OCI-LY7 (cell line): Measurements from ENCODE around the gene NRP1. TPM values are rescaled to one million over a fixed set of nuclear protein-coding genes. Genes with fewer than 3 reads are reported as not detected.

Experiments used
- BruUV-seq: library from RNA; stranded (reverse); fragments of 400-500 nt; replicated peaks from 2 replicates; lab custom pipeline; 2021; lab: Mats Ljungman, UMichigan
- CTCF ChIA-PET: fragments of 300-600 bp; sonication (Branson Sonifier 250); formaldehyde crosslinking; loops from one replicate; lab custom pipeline; 2022; ENCODE audit warnings: antibody characterized with exemption; ENCODE audit not compliant: unreplicated experiment; lab: Charles Lee
- POLR2A ChIA-PET: fragments of 300-600 bp; sonication (Branson Sonifier 250); formaldehyde crosslinking; loops from one replicate; lab custom pipeline; 2022; ENCODE audit warnings: antibody characterized with exemption; lab: Charles Lee
- DNase-seq: peaks from one replicate; pipeline ENCODE4 v3.0.0-alpha.2; 2015; ENCODE audit warnings: low spot score
- H2AFZ ChIP-seq: fragments of 200-600 bp; sonication (generic), shearing (Covaris generic); 2 replicates; pipeline ENCODE4 v1.6.1; 2014; ENCODE audit warnings: mild to moderate bottlenecking, antibody characterized with exemption, low read length, moderate library complexity
- H3K27ac ChIP-seq: fragments of 200-600 bp; sonication (generic); 2 replicates; pipeline ENCODE4 v1.5.1; 2014; ENCODE audit warnings: mixed run types, low read depth, mild to moderate bottlenecking, moderate library complexity, low read length, inconsistent platforms; ENCODE audit not compliant: poor library complexity, severe bottlenecking
- H3K36me3 ChIP-seq: fragments of 200-600 bp; sonication (generic); 2 replicates; pipeline ENCODE4 v1.6.1; 2014; ENCODE audit warnings: mild to moderate bottlenecking, antibody characterized with exemption, low read length, moderate library complexity, mixed read lengths; ENCODE audit not compliant: insufficient read depth
- H3K4me1 ChIP-seq: fragments of 200-600 bp; sonication (generic); 2 replicates; pipeline ENCODE4 v1.5.1; 2014; ENCODE audit warnings: mild to moderate bottlenecking, low read length; ENCODE audit not compliant: insufficient read depth, poor library complexity, severe bottlenecking
- H3K4me2 ChIP-seq: fragments of 200-600 bp; sonication (generic); 2 replicates; pipeline ENCODE4 v1.6.1; 2014; ENCODE audit warnings: mild to moderate bottlenecking, low read length
- H3K4me3 ChIP-seq: fragments of 200-600 bp; sonication (generic); 2 replicates; pipeline ENCODE4 v1.5.1; 2014; ENCODE audit warnings: mild to moderate bottlenecking, low read depth, low read length; ENCODE audit not compliant: poor library complexity, severe bottlenecking
- H3K79me2 ChIP-seq: fragments of 200-600 bp; sonication (generic); 2 replicates; pipeline ENCODE4 v1.6.1; 2016; ENCODE audit warnings: low read depth, mild to moderate bottlenecking, low read length, moderate library complexity, mixed read lengths; ENCODE audit not compliant: insufficient read depth
- H3K9me2 ChIP-seq: fragments of 200-600 bp; sonication (generic); 2 replicates; pipeline ENCODE4 v1.6.1; 2016; ENCODE audit warnings: mild to moderate bottlenecking, low read length, mixed read lengths; ENCODE audit not compliant: insufficient read depth
- H3K9me3 ChIP-seq: fragments of 200-600 bp; sonication (generic); 2 replicates; pipeline ENCODE4 v1.6.1; 2014; ENCODE audit warnings: mild to moderate bottlenecking, mixed run types, low read length, mixed read lengths
- H4K20me1 ChIP-seq: fragments of 200-600 bp; sonication (generic); 2 replicates; pipeline ENCODE4 v1.6.1; 2014; ENCODE audit warnings: mild to moderate bottlenecking, antibody characterized with exemption, low read length, moderate library complexity, mixed read lengths; ENCODE audit not compliant: insufficient read depth
- CTCF ChIP-seq: fragments of 200-600 bp; sonication (generic); conservative IDR thresholded peaks from 2 replicates; pipeline ENCODE4 v1.5.1; 2014; ENCODE audit warnings: mild to moderate bottlenecking, antibody characterized with exemption, low read length, moderate library complexity, mixed read lengths
- EZH2phosphoT487 ChIP-seq: fragments of 200-600 bp; sonication (generic); IDR thresholded peaks from 2 replicates; pipeline ENCODE4 v1.6.1; 2018; ENCODE audit warnings: low read depth, borderline replicate concordance, mild to moderate bottlenecking, mixed run types, antibody characterized with exemption, low read length, moderate library complexity, mixed read lengths
- intact Hi-C: fragments of 100-400 bp; cut with micrococcal nuclease; formaldehyde crosslinking; loops from one replicate; pipeline ENCODE4 v1.10.0; 2022; ENCODE audit not compliant: unreplicated experiment
- total RNA-seq, 2 experiments: library from RNA; depleted of rRNA in 1 of 2; stranded (reverse); fragments of >200 nt in 1 of 2; shearing (Covaris generic) in 1 of 2; gene quantifications; 2 replicates each; pipeline ENCODE4 v1.2.3, GENCODE V29; 2014 to 2022

NRP1 gene
- total RNA-seq, 2 experiments from 2014 or later = not detected

GRCh38 chr10:33311640-33312039 lies 22.8 kb downstream of the NRP1 start:
- no peaks in the 10 kb centered on the region for H3K79me2 ChIP-seq
- no peaks in the 10 kb centered on the region for H4K20me1 ChIP-seq
- no peak overlapping the region for H3K27ac ChIP-seq
- H3K4me3 ChIP-seq = no peak overlapping the region
- no peak overlapping the region for H2AFZ ChIP-seq
- no peaks in the 10 kb centered on the region for H3K36me3 ChIP-seq
- no TSS peak for BruUV-seq
- intact Hi-C loops = no loop called here
- H3K9me2 ChIP-seq = no peaks in the 10 kb centered on the region
- H3K4me1 ChIP-seq = no peaks in the 10 kb centered on the region
- no peak overlapping the region for H3K4me2 ChIP-seq
- ChIA-PET CTCF (no interaction called here), POLR2A (interaction anchor here (0.7 kb wide), 1 partner anchor 256 kb away, joined by 3 read pairs; no protein-coding TSS in a partner anchor)
- H3K9me3 ChIP-seq = no peaks in the 10 kb centered on the region
- TF ChIP-seq CTCF = no peak
- TF ChIP-seq EZH2phosphoT487 = no peak
- no peak for DNase-seq

GRCh38 chr10:33310853-33311252 lies 23.6 kb downstream of the NRP1 start:
- no peak overlapping the region for H3K4me2 ChIP-seq
- no peaks in the 10 kb centered on the region for H3K9me2 ChIP-seq
- H2AFZ ChIP-seq = no peak overlapping the region
- POLR2A ChIA-PET = no interaction called here
- no peak for TF ChIP-seq EZH2phosphoT487
- TF ChIP-seq CTCF = no peak
- no peak overlapping the region for H3K4me3 ChIP-seq
- H3K79me2 ChIP-seq = no peaks in the 10 kb centered on the region
- H3K4me1 ChIP-seq = no peaks in the 10 kb centered on the region
- intact Hi-C loops = no loop called here
- CTCF ChIA-PET = no interaction called here
- BruUV-seq = no TSS peak
- no peak overlapping the region for H3K27ac ChIP-seq
- H4K20me1 ChIP-seq = no peaks in the 10 kb centered on the region
- H3K9me3 ChIP-seq = no peaks in the 10 kb centered on the region
- no peak for DNase-seq
- no peaks in the 10 kb centered on the region for H3K36me3 ChIP-seq

- Histone ChIP-seq H3K4me2 (no peak overlapping the region), H3K79me2 (no peaks in the 10 kb centered on the region), H3K27ac (no peak overlapping the region), H3K36me3 (no peaks in the 10 kb centered on the region), H3K4me1 (no peaks in the 10 kb centered on the region), H3K4me3 (no peak overlapping the region), H4K20me1 (no peaks in the 10 kb centered on the region), H3K9me2 (no peaks in the 10 kb centered on the region), H3K9me3 (no peaks in the 10 kb centered on the region), H2AFZ (no peak overlapping the region)
- no TSS peak for BruUV-seq
- no peak for DNase-seq
- POLR2A ChIA-PET = no interaction called here
- CTCF ChIA-PET = no interaction called here
- TF ChIP-seq CTCF (no peak), EZH2phosphoT487 (no peak)
- intact Hi-C loops = no loop called here
Measured at GRCh38 chr10:33309406-33309805, 25.1 kb downstream of the NRP1 start.
